Ovary (tissue), 9 donors: ENCODE results near the gene APOOL. TPM values are rescaled to one million over a fixed set of nuclear protein-coding genes. Genes with fewer than 3 reads are reported as not detected.

Source experiments
- DNase-seq, 5 donors: peaks; one replicate each; pipeline ENCODE4 v3.0.0-alpha.2; 2019 to 2020
- H3K27ac ChIP-seq, 2 donors: fragments of 200-600 bp; one replicate each; pipeline versions ENCODE4 v1.5.1 to v1.8.0; 2019 to 2022
- H3K27me3 ChIP-seq: fragments of 200-600 bp; one replicate; pipeline ENCODE4 v1.8.0; 2022
- H3K36me3 ChIP-seq: fragments of 200-600 bp; sonication (generic); one replicate; pipeline ENCODE4 v1.5.1; 2019
- H3K4me1 ChIP-seq: one replicate; pipeline ENCODE4 v1.8.1; 2013; ENCODE audit warnings: mild to moderate bottlenecking, moderate library complexity; ENCODE audit not compliant: insufficient read depth
- H3K4me3 ChIP-seq: fragments of 200-600 bp; sonication (generic); one replicate; pipeline ENCODE4 v1.5.1; 2017
- H3K9me3 ChIP-seq, 2 donors: fragments of 200-600 bp in 1 of 2; sonication (generic) in 1 of 2; one replicate each; pipeline versions ENCODE4 v1.5.1 to v1.8.1; 2013 to 2019; ENCODE audit warnings: mild to moderate bottlenecking in 1 of 2, moderate library complexity in 1 of 2
- EP300 ChIP-seq: sonication (generic); formaldehyde crosslinking; IDR thresholded peaks from one replicate; pipeline ENCODE4 v1.6.1; 2017; ENCODE audit warnings: antibody characterized with exemption
- POLR2A ChIP-seq: fragments of 450-650 bp; IDR thresholded peaks from one replicate; pipeline ENCODE4 v1.6.1; 2017; ENCODE audit warnings: antibody characterized with exemption, mild to moderate bottlenecking, moderate library complexity
- WGBS, 3 donors: extraction: QIAGEN DNeasy Blood & Tissue Kit in 1 of 3; methylation state at CpG; one replicate each; pipeline versions ENCODE4 v1.1.5 to v1.1.7; 2013 to 2017; 5-methylcytosine and 5-hydroxymethylcytosine counted together
- intact Hi-C, 4 donors: fragments of 100-400 bp; cut with DNase I; formaldehyde crosslinking; loops; one replicate each; pipeline versions ENCODE4 v1.11.0 to v1.15.1; 2022 to 2023
- polyA plus RNA-seq, 2 donors: library from polyadenylated mRNA; stranded (reverse); fragments of 200-250 nt in 1 of 2; fragments of 350-450 nt in 1 of 2; fragmentation: Illumina TruSeq in 1 of 2; extraction: RNeasy Lipid Tissue Mini Kit (QIAGEN cat#74804) in 1 of 2; gene quantifications; one replicate each; pipeline ENCODE4 v1.2.3, GENCODE V29; 2013 to 2014
- total RNA-seq, 7 donors: library from RNA; depleted of rRNA in 2 of 7; stranded (reverse); fragments of >200 nt in 2 of 7; fragmentation: NEBNext Ultra II Directional in 3 of 7; extraction: Animal tissue kit (Norgen Biotek cat#: 25700) in 3 of 7; gene quantifications; one replicate each; pipeline versions ENCODE4 v1.1.0 to v1.2.4, GENCODE V29; 2016 to 2023
- TF ChIP-seq, protein P1 (sequence below), 3 donors: fragments of 450-650 bp in 2 of 3; fragments of 200-600 bp in 1 of 3; IDR thresholded peaks; one replicate each; pipeline versions ENCODE4 v1.5.1 to v1.8.0; 2016 to 2022; ENCODE audit warnings: antibody characterized with exemption in 3 of 3, mild to moderate bottlenecking in 1 of 3
- donor health status: DM: no; HTN: no; CAD: no; lungs with moderate emphysema.
- donor health status: DM: no; HTN: no; CAD: no.
- donor health status: Bipolar disorder and iron deficiency.
- donor health status: DM: yes; HTN: yes; CAD: no.
- donor health status: DM: no; HTN: no; CAD: no.
- donor health status: DM: yes; HTN: yes; CAD: no.

APOOL gene
- total and polyA plus RNA-seq, 9 donors = 3.9 to 18.5 (median 11.8) TPM

DNA sequence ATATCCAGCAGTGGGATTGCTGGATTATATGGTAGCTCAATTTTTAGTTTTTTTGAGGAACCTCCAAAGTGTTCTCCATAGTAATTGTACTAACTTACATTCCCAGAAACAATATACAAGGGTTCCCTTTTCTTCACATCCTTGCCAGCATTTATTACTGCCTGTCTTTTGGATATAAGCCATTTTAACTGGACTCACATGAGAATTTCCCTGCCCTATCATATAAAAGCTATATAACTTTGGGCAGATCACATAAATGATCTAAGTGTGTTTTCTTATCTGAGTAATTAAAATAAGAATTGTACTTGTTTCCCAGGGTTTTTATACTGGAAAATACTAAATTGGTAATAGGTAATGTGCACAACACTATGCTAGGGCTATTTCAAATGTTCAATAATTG lies 25.4 kb downstream of the APOOL start:
- Histone ChIP-seq H3K36me3 (no peaks in the 10 kb centered on the region), H3K4me3 (no peak overlapping the region), H3K27me3 (no peaks in the 10 kb centered on the region), H3K9me3 (peaks cover 0 to 2% of the 10 kb centered on the region in 2 donors), H3K27ac (no peak overlapping the region), H3K4me1 (no peaks in the 10 kb centered on the region)
- DNase-seq = no peak
- TF ChIP-seq EP300 (no peak), POLR2A (no peak)
- TF ChIP-seq, protein P1, sequence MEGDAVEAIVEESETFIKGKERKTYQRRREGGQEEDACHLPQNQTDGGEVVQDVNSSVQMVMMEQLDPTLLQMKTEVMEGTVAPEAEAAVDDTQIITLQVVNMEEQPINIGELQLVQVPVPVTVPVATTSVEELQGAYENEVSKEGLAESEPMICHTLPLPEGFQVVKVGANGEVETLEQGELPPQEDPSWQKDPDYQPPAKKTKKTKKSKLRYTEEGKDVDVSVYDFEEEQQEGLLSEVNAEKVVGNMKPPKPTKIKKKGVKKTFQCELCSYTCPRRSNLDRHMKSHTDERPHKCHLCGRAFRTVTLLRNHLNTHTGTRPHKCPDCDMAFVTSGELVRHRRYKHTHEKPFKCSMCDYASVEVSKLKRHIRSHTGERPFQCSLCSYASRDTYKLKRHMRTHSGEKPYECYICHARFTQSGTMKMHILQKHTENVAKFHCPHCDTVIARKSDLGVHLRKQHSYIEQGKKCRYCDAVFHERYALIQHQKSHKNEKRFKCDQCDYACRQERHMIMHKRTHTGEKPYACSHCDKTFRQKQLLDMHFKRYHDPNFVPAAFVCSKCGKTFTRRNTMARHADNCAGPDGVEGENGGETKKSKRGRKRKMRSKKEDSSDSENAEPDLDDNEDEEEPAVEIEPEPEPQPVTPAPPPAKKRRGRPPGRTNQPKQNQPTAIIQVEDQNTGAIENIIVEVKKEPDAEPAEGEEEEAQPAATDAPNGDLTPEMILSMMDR (IDR thresholded peaks at IDR 0.05) = no peak
- intact Hi-C loops = no loop called here

DNA sequence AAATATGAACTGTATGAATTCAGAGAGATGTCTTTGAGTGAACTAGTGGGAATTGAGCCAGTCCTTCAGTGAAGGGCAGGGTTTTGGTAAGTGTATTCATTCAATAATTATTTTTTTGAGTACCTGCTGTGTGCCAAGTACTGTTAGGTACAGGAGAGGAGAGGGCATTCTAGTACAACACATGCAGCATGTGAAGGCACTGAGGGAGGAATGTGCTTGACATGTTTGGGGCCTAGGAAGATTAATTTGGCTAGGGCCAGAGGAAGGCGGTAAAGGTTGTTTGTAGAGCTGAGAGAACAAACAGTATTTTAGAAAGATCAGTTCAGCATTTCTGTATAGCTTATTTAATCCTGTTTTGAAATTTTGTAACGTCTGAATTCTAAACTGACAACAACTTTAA lies 27.8 kb downstream of the APOOL start:
- intact Hi-C loops = no loop called here
- H3K27me3 ChIP-seq = no peaks in the 10 kb centered on the region
- DNase-seq = no peak
- WGBS, 3 donors = 24 to 35% (median 33%) methylated on average over 2 of the region's 2 CpGs
- TF ChIP-seq, protein P1 (IDR thresholded peaks at IDR 0.05) = no peak
- TF ChIP-seq POLR2A (no peak), EP300 (no peak)
- no peak overlapping the region for H3K4me3 ChIP-seq
- peaks cover 0 to 1% of the 10 kb centered on the region in 2 donors for H3K9me3 ChIP-seq
- H3K36me3 ChIP-seq = no peaks in the 10 kb centered on the region
- H3K4me1 ChIP-seq = no peaks in the 10 kb centered on the region
- no peak overlapping the region for H3K27ac ChIP-seq

DNA sequence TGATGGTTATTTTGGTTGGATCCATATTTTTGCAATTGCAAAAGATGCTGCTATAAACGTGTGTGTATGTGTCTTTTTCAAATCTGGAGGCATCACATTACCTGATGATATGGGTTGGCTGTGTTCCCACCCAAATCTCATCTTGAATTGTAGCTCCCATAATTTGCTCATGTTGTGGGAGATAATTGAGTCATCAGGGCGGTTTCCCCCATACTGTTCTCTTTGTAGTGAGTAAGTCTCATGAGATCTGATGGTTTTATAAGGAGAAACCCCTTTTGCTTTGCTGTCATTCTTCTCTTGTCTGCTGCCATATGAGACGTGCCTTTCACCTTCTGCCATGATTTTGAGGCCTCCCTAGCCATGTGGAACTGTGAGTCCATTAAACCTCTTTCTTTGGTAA lies 33.4 kb downstream of the APOOL start:
- TF ChIP-seq, protein P1 (IDR thresholded peaks at IDR 0.05) = no peak
- no peak for TF ChIP-seq POLR2A
- TF ChIP-seq EP300 = no peak
- no peaks in the 10 kb centered on the region for H3K27me3 ChIP-seq
- intact Hi-C loops = no loop called here

DNA sequence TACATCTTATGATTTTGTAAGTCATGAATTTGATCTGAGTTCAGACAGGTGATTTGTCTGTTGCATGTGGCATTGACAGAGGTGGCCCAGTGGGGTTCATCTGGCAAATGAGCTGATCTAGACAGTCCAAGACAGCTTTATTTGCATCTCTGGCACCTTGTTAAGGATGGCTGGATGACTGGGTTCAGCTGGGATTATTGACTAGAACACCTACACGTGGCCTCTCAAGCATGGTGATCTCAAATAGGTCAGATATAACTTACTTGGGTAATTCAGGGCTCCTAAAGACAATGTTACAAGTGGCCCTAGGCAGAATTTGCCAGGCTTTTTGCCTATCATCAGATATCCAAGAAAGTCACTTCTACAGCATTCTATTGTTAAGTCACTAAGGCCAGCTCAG lies 48.0 kb downstream of the APOOL start:
- H3K36me3 ChIP-seq = no peaks in the 10 kb centered on the region
- TF ChIP-seq POLR2A (no peak), EP300 (no peak)
- TF ChIP-seq, protein P1 (IDR thresholded peaks at IDR 0.05) = no peak
- no peaks in the 10 kb centered on the region for H3K4me1 ChIP-seq
- H3K4me3 ChIP-seq = no peak overlapping the region
- intact Hi-C loops = no loop called here
- H3K27ac ChIP-seq = no peak overlapping the region
- 32 to 46% (median 39%) methylated on average over 1 of the region's 1 CpG for WGBS, 3 donors
- no peaks in the 10 kb centered on the region for H3K9me3 ChIP-seq
- no peaks in the 10 kb centered on the region for H3K27me3 ChIP-seq
- DNase-seq = no peak

More for the DNA sequence above, 33.4 kb downstream of the APOOL start:
- Histone ChIP-seq H3K36me3 (no peaks in the 10 kb centered on the region), H3K9me3 (peaks cover 0 to 2% of the 10 kb centered on the region in 2 donors), H3K27ac (no peak overlapping the region), H3K4me1 (no peaks in the 10 kb centered on the region), H3K4me3 (no peak overlapping the region)
- 53 to 65% (median 54%) methylated on average over 3 of the region's 3 CpGs for WGBS, 3 donors
- no peak for DNase-seq

DNA sequence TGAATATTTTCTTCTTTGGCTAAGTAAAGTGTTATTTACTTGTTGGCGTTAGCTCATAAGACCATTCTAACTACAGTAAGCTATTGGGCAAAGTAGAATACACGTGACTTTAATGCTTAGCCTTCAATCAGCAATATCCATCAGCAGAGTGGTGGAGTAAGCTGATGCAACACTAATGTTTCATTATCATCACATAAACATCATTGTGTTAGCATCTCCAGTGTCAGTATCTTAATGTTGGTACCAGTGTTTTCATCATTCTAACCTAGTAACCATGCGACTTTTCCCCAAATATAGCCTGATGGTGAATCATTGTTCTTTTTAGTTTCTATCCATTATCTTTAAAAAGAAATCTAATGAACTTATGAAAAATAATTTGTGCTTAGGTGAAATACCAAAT lies 48.5 kb downstream of the APOOL start:
- Histone ChIP-seq H3K4me3 (no peak overlapping the region), H3K4me1 (no peaks in the 10 kb centered on the region), H3K9me3 (no peaks in the 10 kb centered on the region), H3K27ac (no peak overlapping the region), H3K27me3 (no peaks in the 10 kb centered on the region), H3K36me3 (no peaks in the 10 kb centered on the region)
- intact Hi-C loops = no loop called here
- DNase-seq = no peak
- WGBS, 3 donors = 35 to 52% (median 43%) methylated on average over 3 of the region's 3 CpGs
- no peak for TF ChIP-seq POLR2A
- TF ChIP-seq, protein P1 (IDR thresholded peaks at IDR 0.05) = no peak
- TF ChIP-seq EP300 = no peak
